SK-N-SH (cell line): Measurements from ENCODE around the gene CLINT1. TPM values are rescaled to one million over a fixed set of nuclear protein-coding genes. Genes with fewer than 3 reads are reported as not detected.

Source experiments
- CTCF ChIA-PET: fragments of 300-600, 350-600 bp; formaldehyde crosslinking; extraction: SDS; loops from one replicate; lab custom pipeline; 2021; lab: Yijun Ruan, JAX
- POLR2A ChIA-PET: fragments of 350-600 bp; sonication (Branson Sonifier 250); formaldehyde crosslinking; extraction: SDS; loops from one replicate; lab custom pipeline; 2020; ENCODE audit warnings: antibody characterized with exemption, inconsistent platforms; lab: Yijun Ruan, JAX
- DNase-seq: peaks from one replicate; pipeline ENCODE4 v3.0.0; 2012
- H2AFZ ChIP-seq: fragments of 200-600 bp; sonication (generic); 2 replicates; pipeline ENCODE4 v1.8.1; 2016; ENCODE audit warnings: antibody characterized with exemption, mild to moderate bottlenecking, low read depth
- H3F3A ChIP-seq: fragments of 200-600 bp; sonication (generic); replicated peaks from 2 replicates; pipeline ENCODE3; 2016; ENCODE audit warnings: antibody characterized with exemption, mild to moderate bottlenecking; ENCODE audit not compliant: insufficient read depth
- H3K27ac ChIP-seq, 2 experiments: fragments of 200-500 bp in 1 of 2; fragments of 200-600 bp in 1 of 2; sonication (Bioruptor generic) in 1 of 2; sonication (generic), shearing (Covaris generic) in 1 of 2; 2 replicates each; pipeline versions ENCODE4 v1.5.1 to v1.6.1; 2014 to 2016; ENCODE audit warnings: low read depth in 2 of 2, inconsistent platforms in 1 of 2, low read length in 1 of 2, mild to moderate bottlenecking in 1 of 2, mixed read lengths in 1 of 2
- H3K27me3 ChIP-seq: fragments of 200-600 bp; sonication (generic), shearing (Covaris generic); 2 replicates; pipeline ENCODE4 v1.6.1; 2016; ENCODE audit warnings: mixed run types; ENCODE audit not compliant: insufficient read depth
- H3K36me3 ChIP-seq, 2 experiments: fragments of 200-500 bp in 1 of 2; fragments of 200-600 bp in 1 of 2; sonication (Bioruptor generic) in 1 of 2; sonication (generic) in 1 of 2; replicated peaks in 1 of 2; 2 replicates each; pipeline versions ENCODE3 to v1.5.1; 2014 to 2016; ENCODE audit warnings: low read length in 1 of 2, mild to moderate bottlenecking in 1 of 2; ENCODE audit not compliant: insufficient read depth in 2 of 2, control insufficient read depth in 1 of 2
- H3K4me1 ChIP-seq, 2 experiments: fragments of 200-500 bp in 1 of 2; fragments of 200-600 bp in 1 of 2; sonication (Bioruptor generic) in 1 of 2; sonication (generic), shearing (Covaris generic) in 1 of 2; 2 replicates each; pipeline versions ENCODE4 v1.5.1 to v1.6.1; 2014 to 2016; ENCODE audit warnings: low read depth in 1 of 2, low read length in 1 of 2, mixed run types in 1 of 2; ENCODE audit not compliant: insufficient read depth in 2 of 2, control insufficient read depth in 1 of 2
- H3K4me2 ChIP-seq: fragments of 200-600 bp; sonication (generic), shearing (Covaris generic); 2 replicates; pipeline ENCODE4 v1.6.1; 2017; ENCODE audit warnings: mixed run types
- H3K4me3 ChIP-seq, 2 experiments: fragments of 200-500 bp in 1 of 2; fragments of 200-600 bp in 1 of 2; sonication (Bioruptor generic) in 1 of 2; sonication (generic), shearing (Covaris generic) in 1 of 2; 2 replicates each; pipeline versions ENCODE4 v1.5.1 to v1.8.1; 2014 to 2016; ENCODE audit warnings: low read depth in 2 of 2, inconsistent platforms in 1 of 2, low read length in 1 of 2, mild to moderate bottlenecking in 1 of 2, mixed read lengths in 1 of 2, moderate library complexity in 1 of 2
- H3K79me2 ChIP-seq: fragments of 200-600 bp; sonication (generic); 2 replicates; pipeline ENCODE4 v1.8.1; 2017; ENCODE audit warnings: mild to moderate bottlenecking; ENCODE audit not compliant: insufficient read depth
- H3K9ac ChIP-seq: fragments of 200-600 bp; sonication (generic); 2 replicates; pipeline ENCODE4 v1.6.1; 2017; ENCODE audit warnings: mixed run types
- H3K9me2 ChIP-seq: fragments of 200-600 bp; sonication (generic); 2 replicates; pipeline ENCODE4 v1.6.1; 2017; ENCODE audit warnings: mixed run types
- H3K9me3 ChIP-seq: fragments of 200-600 bp; sonication (generic); 2 replicates; pipeline ENCODE4 v1.6.1; 2017; ENCODE audit warnings: mixed run types, mild to moderate bottlenecking, moderate library complexity
- H4K20me1 ChIP-seq: fragments of 200-600 bp; sonication (generic); 2 replicates; pipeline ENCODE4 v1.6.1; 2017; ENCODE audit warnings: mild to moderate bottlenecking, mixed run types; ENCODE audit not compliant: insufficient read depth
- CHD2 ChIP-seq: fragments of 150-350 bp; IDR thresholded peaks from 2 replicates; pipeline ENCODE4 v1.6.1; 2018; ENCODE audit warnings: low read length; ENCODE audit not compliant: partially characterized antibody
- CTCF ChIP-seq: fragments of 200-600 bp; sonication (generic); IDR thresholded peaks from 2 replicates; pipeline ENCODE4 v1.6.1; 2017; ENCODE audit warnings: antibody characterized with exemption, mild to moderate bottlenecking, moderate library complexity
- RAD21 ChIP-seq: IDR thresholded peaks from 2 replicates; pipeline ENCODE4 v1.6.1; 2012; ENCODE audit warnings: mild to moderate bottlenecking, low read length
- RFX5 ChIP-seq: IDR thresholded peaks from 2 replicates; pipeline ENCODE4 v1.6.1; 2012; ENCODE audit warnings: mild to moderate bottlenecking, improper control_type of control experiment, low read length
- WGBS: methylation state at CpG from one replicate; pipeline ENCODE4 v1.1.6; 2017; ENCODE audit warnings: low lambda C conversion rate; 5-methylcytosine and 5-hydroxymethylcytosine counted together
- polyA plus RNA-seq, 3 experiments: library from polyadenylated mRNA; depleted of rRNA; stranded (reverse); fragments of >200 nt; gene quantifications; 2 replicates each; pipeline ENCODE4 v1.2.3, GENCODE V29; 2012
- TF ChIP-seq, protein P1 (sequence below): IDR thresholded peaks from 2 replicates; pipeline ENCODE4 v1.4.0; 2012; ENCODE audit warnings: low read depth

The CLINT1 gene
- polyA plus RNA-seq, 1 of the 3 experiments (the other 2 are of a cell fraction): 65.4 TPM

GRCh38 chr5:157748760-157749461, 110.0 kb downstream of the CLINT1 start:
- peak overlapping the region in 1 of 2 experiments; percentile 81; a peak in 2 of 4 replicates for H3K27ac ChIP-seq
- H3K4me1 ChIP-seq: peaks cover 15% of the 10 kb centered on the region in 2 experiments; a peak in 3 of 4 replicates
- H3K27me3 ChIP-seq: no peaks in the 10 kb centered on the region
- WGBS: 30% methylated on average over 4 of the region's 4 CpGs
- ChIA-PET POLR2A (no interaction called here), CTCF (interaction anchor here (0.9 to 3.2 kb wide), 4 partner anchors 10 to 272 kb away, joined by 3 to 23 read pairs (median 4); no protein-coding TSS in a partner anchor)
- H3K9me2 ChIP-seq: no peaks in the 10 kb centered on the region
- H3K4me2 ChIP-seq: peak overlapping the region; percentile 58; the same call in 1 of the 2 replicates
- H3F3A ChIP-seq: peaks cover 18% of the 10 kb centered on the region
- peaks cover 10 to 12% of the 10 kb centered on the region in 2 experiments for H3K36me3 ChIP-seq
- no peak overlapping the region for H3K4me3 ChIP-seq
- H3K9me3 ChIP-seq: no peaks in the 10 kb centered on the region
- peaks cover 66% of the 10 kb centered on the region for H3K79me2 ChIP-seq
- TF ChIP-seq CTCF (peak; percentile 42), RAD21 (0 out of 2 replicates have a peak, but pooled peaks have one; percentile 11), CHD2 (no peak)
- H4K20me1 ChIP-seq: no peaks in the 10 kb centered on the region
- peak overlapping the region; percentile 7; the same call in 1 of the 2 replicates for H3K9ac ChIP-seq
- H2AFZ ChIP-seq: peak overlapping the region; percentile 15; the same call in 1 of the 2 replicates
- no peak for DNase-seq

GRCh38 chr5:157747766-157748700, 110.9 kb downstream of the CLINT1 start:
- Histone ChIP-seq H2AFZ (peak overlapping the region; percentile 15; the same call in 1 of the 2 replicates), H3K4me2 (peak overlapping the region; percentile 58; the same call in 1 of the 2 replicates), H3K9me3 (no peaks in the 10 kb centered on the region), H3K4me3 (no peak overlapping the region), H3K27ac (peak overlapping the region in 1 of 2 experiments; percentile 81; a peak in 2 of 4 replicates), H3K79me2 (peaks cover 66% of the 10 kb centered on the region), H3K36me3 (peaks cover 4 to 10% of the 10 kb centered on the region in 2 experiments), H3K27me3 (no peaks in the 10 kb centered on the region), H3K9ac (no peak overlapping the region), H3F3A (peaks cover 18% of the 10 kb centered on the region), H3K9me2 (no peaks in the 10 kb centered on the region), H3K4me1 (peaks cover 15 to 18% of the 10 kb centered on the region in 2 experiments; a peak in 3 of 4 replicates), H4K20me1 (no peaks in the 10 kb centered on the region)
- DNase-seq: no peak
- WGBS: 98% methylated on average over 8 of the region's 8 CpGs
- ChIA-PET CTCF (interaction anchor here (0.9 to 3.2 kb wide), 4 partner anchors 10 to 271 kb away, joined by 3 to 23 read pairs (median 4); no protein-coding TSS in a partner anchor), POLR2A (no interaction called here)
- TF ChIP-seq RFX5: no peak
- TF ChIP-seq, protein P1, sequence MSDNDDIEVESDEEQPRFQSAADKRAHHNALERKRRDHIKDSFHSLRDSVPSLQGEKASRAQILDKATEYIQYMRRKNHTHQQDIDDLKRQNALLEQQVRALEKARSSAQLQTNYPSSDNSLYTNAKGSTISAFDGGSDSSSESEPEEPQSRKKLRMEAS: no peak
